ENCODE data around the gene PHLDA3.

Gene PHLDA3

GRCh38 chr1:201468844-201469644, at the start of gene PHLDA3:
Gene PHLDA3 (minus strand): TSS chr1:201469188. CDS start chr1:201468786, 402 bp downstream.
- DNase-seq (ENCODE audit: extremely low read depth in 1 of 2, low read depth in 1 of 2) = no peak

- DNase-seq (ENCODE audit: extremely low read depth in 1 of 2, low read depth in 1 of 2) = no peak
Observed at GRCh38 chr1:201518071-201518470, 49.1 kb upstream of the PHLDA3 start.

- DNase-seq (ENCODE audit: extremely low read depth in 1 of 2, low read depth in 1 of 2) = no peak
Observed at GRCh38 chr1:201517631-201518030, 48.6 kb upstream of the PHLDA3 start.

- no peak for DNase-seq (ENCODE audit: extremely low read depth in 1 of 2, low read depth in 1 of 2)
Observed at GRCh38 chr1:201516511-201517127, 47.6 kb upstream of the PHLDA3 start.

GRCh38 chr1:201515895-201516294, 46.9 kb upstream of the PHLDA3 start:
- DNase-seq (ENCODE audit: extremely low read depth in 1 of 2, low read depth in 1 of 2) = no peak

GRCh38 chr1:201515062-201515750, 46.2 kb upstream of the PHLDA3 start:
- no peak for DNase-seq (ENCODE audit: extremely low read depth in 1 of 2, low read depth in 1 of 2)

GRCh38 chr1:201514466-201514865, 45.5 kb upstream of the PHLDA3 start:
- DNase-seq (ENCODE audit: extremely low read depth in 1 of 2, low read depth in 1 of 2) = no peak

GRCh38 chr1:201513498-201514243, 44.7 kb upstream of the PHLDA3 start:
- DNase-seq (ENCODE audit: extremely low read depth in 1 of 2, low read depth in 1 of 2) = no peak

- no peak for DNase-seq (ENCODE audit: extremely low read depth in 1 of 2, low read depth in 1 of 2)
Observed at GRCh38 chr1:201511941-201512539, 43.1 kb upstream of the PHLDA3 start.

- DNase-seq (ENCODE audit: extremely low read depth in 1 of 2, low read depth in 1 of 2) = no peak
Observed at GRCh38 chr1:201511396-201511940, 42.5 kb upstream of the PHLDA3 start.

GRCh38 chr1:201510734-201511133, 41.7 kb upstream of the PHLDA3 start:
- DNase-seq (ENCODE audit: extremely low read depth in 1 of 2, low read depth in 1 of 2) = no peak

GRCh38 chr1:201509601-201510374, 40.8 kb upstream of the PHLDA3 start:
- no peak for DNase-seq (ENCODE audit: extremely low read depth in 1 of 2, low read depth in 1 of 2)

- DNase-seq (ENCODE audit: extremely low read depth in 1 of 2, low read depth in 1 of 2) = no peak
Observed at GRCh38 chr1:201508809-201509208, 39.8 kb upstream of the PHLDA3 start.

- DNase-seq (ENCODE audit: extremely low read depth in 1 of 2, low read depth in 1 of 2) = no peak
Observed at GRCh38 chr1:201507360-201507675, 38.3 kb upstream of the PHLDA3 start.

- DNase-seq (ENCODE audit: extremely low read depth in 1 of 2, low read depth in 1 of 2) = peak; percentile 79 to 83
Observed at GRCh38 chr1:201506557-201507359, 37.8 kb upstream of the PHLDA3 start, which contains the start of gene CSRP1. Gene CSRP1 (minus strand): TSS chr1:201507123. CDS start chr1:201496303, 10,820 bp downstream.

GRCh38 chr1:201506092-201506491, 37.1 kb upstream of the PHLDA3 start:
- DNase-seq (ENCODE audit: extremely low read depth in 1 of 2, low read depth in 1 of 2) = no peak

- no peak for DNase-seq (ENCODE audit: extremely low read depth in 1 of 2, low read depth in 1 of 2)
Observed at GRCh38 chr1:201505503-201505890, 36.5 kb upstream of the PHLDA3 start.

- no peak for DNase-seq (ENCODE audit: extremely low read depth in 1 of 2, low read depth in 1 of 2)
Observed at GRCh38 chr1:201504799-201505502, 36.0 kb upstream of the PHLDA3 start.

Data from stimulated activated CD8-positive, alpha-beta memory T cell treated with anti-CD3 and anti-CD28 coated beads, Interleukin-7, amount 100 ng/mL, for 48 hours (primary cell).